Dendritic cell treated with granulocyte-macrophage colony-stimulating factor and Interleukin-4, amounts not matched to agents 40 ng/mL and 50 ng/mL, for 4 days (primary cell): ENCODE results near the gene GRAMD1A.
"Not testable (repeated sequence)": the region's sequence is repeated elsewhere in the genome, so short reads cannot be mapped to it uniquely, and the experiment has no call there.

Source experiments
- H3K27ac Mint-ChIP-seq: one replicate; pipeline ENCODE4 v1.8.0; 2022; ENCODE audit warnings: mild to moderate bottlenecking, mixed read lengths
- H3K27me3 Mint-ChIP-seq: one replicate; pipeline ENCODE4 v1.8.0; 2022; ENCODE audit warnings: mild to moderate bottlenecking, mixed read lengths
- H3K36me3 Mint-ChIP-seq: one replicate; pipeline ENCODE4 v1.8.0; 2022; ENCODE audit warnings: low read depth, mixed read lengths
- H3K4me1 Mint-ChIP-seq: one replicate; pipeline ENCODE4 v1.8.0; 2022; ENCODE audit warnings: low read depth, mixed read lengths
- H3K4me3 Mint-ChIP-seq: one replicate; pipeline ENCODE4 v1.8.0; 2022; ENCODE audit warnings: mild to moderate bottlenecking, moderate library complexity, mixed read lengths
- H3K9me3 Mint-ChIP-seq: one replicate; pipeline ENCODE4 v1.8.0; 2022; ENCODE audit warnings: mixed read lengths
- intact Hi-C: fragments of 100-400 bp; cut with micrococcal nuclease; formaldehyde crosslinking; loops from one replicate; pipeline ENCODE4 v1.15.0; 2022

The GRAMD1A gene

DNA sequence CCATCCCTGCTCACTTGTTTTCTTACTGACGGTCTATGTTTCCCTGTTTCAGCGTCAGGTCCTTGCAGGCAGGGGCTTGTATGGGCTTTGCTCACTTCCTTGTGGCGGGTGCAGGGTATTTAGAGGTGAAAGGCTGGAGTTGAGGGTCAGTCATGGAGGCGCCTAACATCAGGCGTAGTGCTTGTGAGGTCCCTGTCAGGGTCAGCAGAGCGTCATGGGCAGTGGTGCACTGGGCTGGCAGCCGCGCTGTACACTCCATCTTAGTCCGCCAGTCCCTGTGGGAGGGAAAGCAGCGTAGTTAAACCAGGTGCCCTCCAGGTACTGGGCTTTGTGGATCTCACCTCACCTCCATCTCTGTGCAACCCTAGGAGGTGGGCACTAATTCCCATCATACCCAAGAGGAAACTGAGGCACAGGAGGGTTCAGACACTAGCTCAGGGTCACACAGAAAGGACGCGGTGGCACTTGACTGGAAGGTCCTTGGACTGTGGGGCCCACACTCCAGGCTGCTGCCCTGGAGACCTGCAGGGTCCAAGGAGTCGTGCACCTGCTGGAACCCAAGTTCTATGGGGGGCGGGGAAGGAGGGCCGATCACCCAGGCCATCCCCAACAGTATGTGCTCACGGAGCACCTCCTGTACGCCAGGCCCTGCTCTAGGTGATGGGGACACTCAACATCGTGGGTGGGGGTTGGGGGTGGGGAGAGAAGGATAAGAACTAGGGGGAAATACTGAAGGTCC, 4.6 kb downstream of the GRAMD1A start:
- Mint-ChIP-seq H3K9me3 (no peaks in the 10 kb centered on the region), H3K27me3 (no peaks in the 10 kb centered on the region), H3K36me3 (peaks cover 69% of the 10 kb centered on the region), H3K4me3 (no peak overlapping the region), H3K4me1 (peaks cover 49% of the 10 kb centered on the region), H3K27ac (no peak overlapping the region)
- intact Hi-C loops, result no loop called here

DNA sequence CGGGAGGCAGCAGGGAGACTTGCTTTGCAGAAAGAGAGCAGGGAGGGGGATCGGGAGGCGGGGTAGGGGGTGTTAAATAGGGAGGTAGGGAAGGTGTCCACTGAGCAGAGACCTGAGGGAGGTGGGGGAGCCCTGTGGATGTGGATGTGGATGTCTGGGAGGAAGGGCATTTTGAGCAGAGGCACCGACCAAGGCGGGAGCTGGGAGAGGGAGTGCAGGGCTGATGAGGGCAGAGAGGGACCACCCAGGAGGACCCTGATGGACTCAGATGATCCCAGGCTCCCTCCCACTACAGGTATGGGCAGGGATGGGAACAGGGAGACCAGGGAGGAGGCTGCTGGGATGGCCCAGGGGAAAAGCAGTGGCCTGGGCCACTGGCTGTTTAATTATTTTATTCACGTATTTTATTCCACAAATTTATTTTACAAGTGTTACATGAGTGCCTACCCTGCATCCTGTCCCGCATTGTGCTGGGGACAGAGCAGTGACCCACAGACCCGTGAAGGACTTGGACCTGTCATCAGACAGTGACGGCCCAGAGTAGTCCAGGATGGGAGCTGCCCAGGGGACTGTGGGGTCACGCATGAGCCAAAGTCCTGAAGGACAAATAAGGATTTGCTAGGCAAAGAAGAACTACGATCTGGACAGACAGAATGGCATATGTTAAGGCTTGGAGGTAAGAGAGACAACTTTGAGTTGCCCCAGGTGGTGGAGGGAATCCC, 5.3 kb downstream of the GRAMD1A start:
- H3K4me3 Mint-ChIP-seq, result no peak overlapping the region
- peaks cover 51% of the 10 kb centered on the region for H3K4me1 Mint-ChIP-seq
- intact Hi-C loops, result no loop called here
- H3K27me3 Mint-ChIP-seq, result no peaks in the 10 kb centered on the region
- no peaks in the 10 kb centered on the region for H3K9me3 Mint-ChIP-seq
- peaks cover 76% of the 10 kb centered on the region for H3K36me3 Mint-ChIP-seq
- no peak overlapping the region for H3K27ac Mint-ChIP-seq

DNA sequence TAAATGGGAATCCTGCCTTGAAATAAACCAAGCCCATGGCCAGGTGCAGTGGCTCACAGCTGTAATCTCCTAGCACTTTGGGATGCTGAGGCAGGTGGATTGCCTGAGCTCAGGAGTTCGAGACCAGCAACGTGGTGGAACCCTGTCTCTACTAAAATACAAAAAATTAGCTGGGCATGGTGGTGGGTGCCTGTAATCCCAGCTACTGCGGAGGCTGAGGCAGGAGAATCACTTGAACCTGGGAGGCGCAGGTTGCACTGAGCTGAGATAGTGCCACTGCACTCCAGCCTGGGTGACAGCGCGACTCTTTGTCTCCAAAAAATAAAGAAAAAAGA, 5.9 kb downstream of the GRAMD1A start:
- intact Hi-C loops, H3K27ac Mint-ChIP-seq, H3K27me3 Mint-ChIP-seq, H3K9me3 Mint-ChIP-seq, H3K4me3 Mint-ChIP-seq: not testable (repeated sequence)
- H3K36me3 Mint-ChIP-seq, result peaks cover 78% of the 10 kb centered on the region
- peaks cover 51% of the 10 kb centered on the region for H3K4me1 Mint-ChIP-seq

DNA sequence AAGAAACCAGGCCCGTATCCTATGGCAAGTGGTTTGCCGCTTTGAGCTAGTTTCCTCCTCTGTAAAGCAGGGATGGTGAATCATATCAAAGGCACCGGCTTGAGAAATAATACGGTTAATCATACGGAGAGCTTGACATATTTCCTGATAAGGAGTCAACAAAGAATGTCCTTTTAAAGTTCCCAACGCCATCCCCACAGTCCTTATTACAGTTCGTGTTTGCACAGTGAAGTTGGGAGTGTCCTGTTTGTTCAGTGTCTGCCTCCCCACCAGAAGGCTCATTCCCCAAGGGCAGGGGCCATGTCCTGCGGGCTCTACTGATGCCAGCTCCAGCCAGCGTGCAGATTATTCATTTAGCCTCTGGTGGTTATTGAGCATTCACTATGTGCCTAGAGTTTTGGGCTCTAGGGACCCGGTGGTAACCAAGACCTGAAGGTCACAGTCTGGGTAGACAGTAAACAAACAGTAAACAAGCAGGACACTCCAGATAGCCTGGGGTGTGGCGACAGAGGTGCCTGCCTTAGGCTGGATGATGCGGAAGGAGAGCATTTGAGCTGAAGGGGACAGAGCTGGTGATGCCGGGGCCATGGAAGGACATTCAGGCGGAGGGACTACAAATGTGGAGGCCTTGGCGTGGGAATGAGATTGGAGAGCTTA, 6.3 kb downstream of the GRAMD1A start:
- Mint-ChIP-seq H3K4me3 (no peak overlapping the region), H3K36me3 (peaks cover 78% of the 10 kb centered on the region), H3K27me3 (no peaks in the 10 kb centered on the region), H3K4me1 (peaks cover 51% of the 10 kb centered on the region), H3K9me3 (no peaks in the 10 kb centered on the region), H3K27ac (no peak overlapping the region)
- intact Hi-C loops, result no loop called here

DNA sequence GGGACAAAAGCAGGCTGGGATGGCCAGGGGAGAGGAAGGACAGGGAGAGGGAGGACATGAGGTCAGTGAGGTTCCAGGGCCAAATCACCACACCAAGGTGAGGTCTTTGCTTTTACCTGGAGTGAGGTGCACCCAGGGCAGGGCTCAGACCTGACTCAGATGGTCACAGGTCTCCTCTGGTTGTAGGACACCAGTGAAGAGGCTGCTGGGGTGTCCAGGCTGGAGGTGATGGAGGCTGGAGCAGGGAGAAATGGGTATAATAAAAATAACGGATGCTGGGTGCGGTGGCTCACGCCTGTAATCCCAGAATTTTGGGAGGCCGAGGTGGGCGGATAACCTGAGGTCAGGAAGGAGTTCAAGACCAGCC, 6.9 kb downstream of the GRAMD1A start:
- H3K9me3 Mint-ChIP-seq, result no peaks in the 10 kb centered on the region
- peaks cover 78% of the 10 kb centered on the region for H3K36me3 Mint-ChIP-seq
- H3K27ac Mint-ChIP-seq, result no peak overlapping the region
- peaks cover 50% of the 10 kb centered on the region for H3K4me1 Mint-ChIP-seq
- H3K27me3 Mint-ChIP-seq, result no peaks in the 10 kb centered on the region
- intact Hi-C loops, result no loop called here
- no peak overlapping the region for H3K4me3 Mint-ChIP-seq

DNA sequence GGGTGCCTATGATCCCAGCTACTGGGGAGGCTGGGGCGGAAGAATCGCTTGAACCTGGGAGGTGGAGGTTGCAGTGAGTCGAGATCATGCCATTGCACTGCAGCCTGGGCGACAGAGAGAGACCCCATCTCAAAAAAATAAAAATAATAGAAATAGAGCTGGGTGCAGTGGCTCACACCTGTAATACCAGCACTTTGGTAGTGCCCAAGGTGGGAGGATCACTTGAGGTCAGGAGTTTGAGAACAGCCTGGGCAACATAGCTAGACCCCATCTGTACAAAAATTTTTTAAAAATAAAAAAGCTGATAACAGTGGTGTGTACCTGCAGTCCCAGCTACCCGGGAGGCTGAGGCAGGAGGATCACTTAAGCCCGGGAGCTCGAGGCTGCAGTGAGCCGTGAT, 7.3 kb downstream of the GRAMD1A start:
- H3K4me3 Mint-ChIP-seq, H3K9me3 Mint-ChIP-seq, intact Hi-C loops, H3K27ac Mint-ChIP-seq, H3K27me3 Mint-ChIP-seq: not testable (repeated sequence)
- peaks cover 50% of the 10 kb centered on the region for H3K4me1 Mint-ChIP-seq
- H3K36me3 Mint-ChIP-seq, result peaks cover 78% of the 10 kb centered on the region

DNA sequence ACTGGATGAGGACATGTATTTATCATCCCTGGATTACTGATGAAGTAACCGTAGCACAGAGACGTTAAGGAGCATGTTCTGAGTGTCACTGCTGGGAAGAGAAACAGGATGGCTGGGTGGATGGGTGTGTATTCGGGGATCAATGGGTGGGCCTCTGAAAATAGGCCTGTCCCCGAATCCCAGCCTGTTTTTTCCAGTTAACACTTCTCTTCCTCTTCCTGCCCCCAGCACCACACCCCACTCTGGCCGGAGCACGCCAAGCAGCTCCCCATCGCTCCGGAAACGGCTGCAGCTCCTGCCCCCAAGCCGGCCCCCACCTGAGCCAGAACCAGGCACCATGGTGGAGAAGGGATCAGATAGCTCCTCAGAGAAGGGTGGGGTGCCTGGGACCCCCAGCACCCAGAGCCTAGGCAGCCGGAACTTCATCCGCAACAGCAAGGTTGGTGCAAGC, 8.8 kb downstream of the GRAMD1A start:
- no peak overlapping the region for H3K27ac Mint-ChIP-seq
- H3K36me3 Mint-ChIP-seq, result peaks cover 85% of the 10 kb centered on the region
- H3K4me1 Mint-ChIP-seq, result peaks cover 50% of the 10 kb centered on the region

DNA sequence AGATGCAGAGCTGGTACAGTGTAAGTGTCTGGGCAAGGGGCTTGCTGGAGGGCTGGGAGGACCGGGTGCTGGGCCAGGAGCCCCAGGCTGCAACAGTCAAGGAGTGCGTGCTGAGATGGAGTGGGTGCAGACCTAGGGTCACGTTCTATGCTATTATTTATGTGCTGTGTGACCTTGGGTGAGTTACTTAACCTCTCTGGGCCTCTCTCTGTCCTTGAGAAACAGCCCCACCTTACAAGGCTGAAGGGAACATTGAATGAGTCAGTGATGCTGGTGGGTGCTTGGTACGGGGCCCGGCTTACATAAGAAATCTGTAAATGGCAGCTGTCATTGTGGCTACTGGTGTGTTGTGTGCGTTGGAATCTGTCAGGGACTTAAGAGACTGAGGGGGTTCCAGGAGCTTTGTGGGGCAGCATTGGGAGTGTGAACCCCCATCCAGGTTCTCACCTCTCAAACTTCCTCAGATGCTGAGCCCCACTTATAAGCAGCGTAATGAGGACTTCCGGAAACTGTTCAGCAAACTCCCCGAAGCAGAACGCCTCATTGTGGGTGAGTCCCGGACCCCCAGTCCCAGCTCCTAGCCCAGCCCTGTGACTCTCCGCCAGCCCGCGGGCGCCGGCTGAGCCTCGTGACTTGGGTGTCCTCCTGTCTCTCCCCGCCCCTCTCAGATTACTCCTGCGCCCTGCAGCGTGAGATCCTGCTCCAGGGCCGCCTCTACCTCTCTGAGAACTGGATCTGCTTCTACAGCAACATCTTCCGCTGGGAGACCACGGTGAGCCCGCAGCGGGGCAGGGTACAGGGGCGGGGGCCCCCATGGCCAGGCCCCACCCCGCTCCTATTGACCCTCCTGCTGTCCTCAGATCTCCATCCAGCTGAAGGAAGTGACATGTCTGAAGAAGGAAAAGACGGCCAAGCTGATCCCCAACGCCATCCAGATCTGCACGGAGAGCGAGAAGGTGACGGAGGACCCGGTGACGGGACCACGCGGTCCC, 9.6 kb downstream of the GRAMD1A start:
- peaks cover 88% of the 10 kb centered on the region for H3K36me3 Mint-ChIP-seq
- H3K27me3 Mint-ChIP-seq, result no peaks in the 10 kb centered on the region
- intact Hi-C loops, result no loop called here
- H3K9me3 Mint-ChIP-seq, result no peaks in the 10 kb centered on the region
- H3K4me3 Mint-ChIP-seq, result no peak overlapping the region
- peak overlapping the region; percentile 20 for H3K27ac Mint-ChIP-seq
- peaks cover 50% of the 10 kb centered on the region for H3K4me1 Mint-ChIP-seq

More for the DNA sequence above, 8.8 kb downstream of the GRAMD1A start:
- Mint-ChIP-seq H3K9me3 (no peaks in the 10 kb centered on the region), H3K4me3 (no peak overlapping the region), H3K27me3 (no peaks in the 10 kb centered on the region)
- intact Hi-C loops, result no loop called here

DNA sequence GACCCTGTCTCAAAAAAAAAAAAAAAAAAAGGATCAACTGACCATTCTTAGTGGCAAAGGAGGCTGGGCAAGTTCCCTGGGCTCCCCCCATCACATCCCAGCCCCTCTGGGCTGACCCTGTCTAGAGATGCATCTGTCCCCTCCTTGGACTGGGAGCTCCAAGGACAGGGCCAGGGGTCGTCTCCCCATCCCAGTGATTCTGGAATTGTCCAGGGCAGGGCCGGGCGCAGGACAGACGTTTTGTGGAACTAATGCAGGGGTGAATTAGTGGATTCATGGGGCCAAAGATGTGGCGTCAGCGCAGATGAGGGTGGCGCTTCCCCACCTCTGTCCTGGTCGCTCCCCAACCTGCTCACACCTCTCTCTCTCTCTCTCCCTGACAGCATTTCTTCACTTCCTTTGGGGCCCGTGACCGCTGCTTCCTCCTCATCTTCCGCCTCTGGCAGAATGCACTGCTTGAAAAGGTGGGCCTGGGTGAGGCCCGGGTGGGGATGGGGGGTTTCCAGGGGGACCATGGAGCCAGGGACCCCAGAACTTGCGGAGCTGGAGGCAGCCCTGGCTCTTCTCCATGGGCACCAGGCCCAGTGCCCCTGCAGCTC, 11.1 kb downstream of the GRAMD1A start:
- peaks cover 59% of the 10 kb centered on the region for H3K4me1 Mint-ChIP-seq
- no peaks in the 10 kb centered on the region for H3K9me3 Mint-ChIP-seq
- peaks cover 88% of the 10 kb centered on the region for H3K36me3 Mint-ChIP-seq
- peak overlapping the region; percentile 20 for H3K27ac Mint-ChIP-seq
- no peaks in the 10 kb centered on the region for H3K27me3 Mint-ChIP-seq
- intact Hi-C loops, result no loop called here
- H3K4me3 Mint-ChIP-seq, result no peak overlapping the region

DNA sequence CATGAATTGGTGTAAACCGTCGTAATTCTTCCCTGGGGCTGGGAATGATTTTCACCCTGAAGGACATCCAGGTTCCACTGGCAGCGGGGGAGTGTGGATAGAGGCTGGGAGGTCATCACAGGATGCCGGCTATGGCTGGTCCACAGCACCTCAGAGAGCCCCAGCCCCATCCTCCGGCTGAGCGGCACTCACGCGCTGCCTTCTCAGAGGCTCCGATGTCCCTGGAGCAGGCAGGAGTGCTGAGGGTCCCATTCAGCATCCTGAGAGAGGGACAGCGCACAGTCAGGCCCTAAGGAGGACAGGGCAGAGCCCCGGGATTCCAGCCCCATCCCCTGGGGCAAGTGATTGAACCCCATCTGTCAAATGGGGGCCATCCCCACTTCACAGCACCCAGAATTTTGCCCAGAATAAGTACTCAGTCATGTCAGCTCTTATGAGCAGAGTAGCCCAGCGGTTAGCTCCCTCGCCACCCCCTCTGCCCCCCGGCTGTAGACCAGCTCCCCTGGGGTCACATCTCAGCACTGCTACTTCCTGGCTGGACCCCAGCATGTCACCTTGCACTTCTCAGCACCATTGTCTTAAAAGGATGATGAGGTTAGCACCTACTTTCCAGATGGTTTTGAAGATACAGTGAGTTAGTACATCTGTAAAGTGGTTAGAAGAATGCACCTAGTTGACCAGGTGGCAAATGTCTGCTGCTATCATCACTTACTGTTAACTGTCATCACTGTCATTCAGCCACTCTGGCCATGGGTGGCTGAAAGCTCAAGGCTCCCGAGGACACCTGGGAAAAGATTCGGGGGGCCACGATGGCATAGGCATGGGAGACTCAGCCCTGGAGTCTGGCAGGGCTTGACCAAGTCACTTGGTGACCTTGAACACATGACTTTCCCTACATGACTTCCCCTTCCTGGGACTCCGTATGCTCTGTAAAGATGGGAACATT, 11.9 kb downstream of the GRAMD1A start:
- no peaks in the 10 kb centered on the region for H3K9me3 Mint-ChIP-seq
- peaks cover 60% of the 10 kb centered on the region for H3K4me1 Mint-ChIP-seq
- peaks cover 88% of the 10 kb centered on the region for H3K36me3 Mint-ChIP-seq
- intact Hi-C loops, result no loop called here
- H3K27ac Mint-ChIP-seq, result peak overlapping the region; percentile 66
- no peak overlapping the region for H3K4me3 Mint-ChIP-seq
- H3K27me3 Mint-ChIP-seq, result no peaks in the 10 kb centered on the region

DNA sequence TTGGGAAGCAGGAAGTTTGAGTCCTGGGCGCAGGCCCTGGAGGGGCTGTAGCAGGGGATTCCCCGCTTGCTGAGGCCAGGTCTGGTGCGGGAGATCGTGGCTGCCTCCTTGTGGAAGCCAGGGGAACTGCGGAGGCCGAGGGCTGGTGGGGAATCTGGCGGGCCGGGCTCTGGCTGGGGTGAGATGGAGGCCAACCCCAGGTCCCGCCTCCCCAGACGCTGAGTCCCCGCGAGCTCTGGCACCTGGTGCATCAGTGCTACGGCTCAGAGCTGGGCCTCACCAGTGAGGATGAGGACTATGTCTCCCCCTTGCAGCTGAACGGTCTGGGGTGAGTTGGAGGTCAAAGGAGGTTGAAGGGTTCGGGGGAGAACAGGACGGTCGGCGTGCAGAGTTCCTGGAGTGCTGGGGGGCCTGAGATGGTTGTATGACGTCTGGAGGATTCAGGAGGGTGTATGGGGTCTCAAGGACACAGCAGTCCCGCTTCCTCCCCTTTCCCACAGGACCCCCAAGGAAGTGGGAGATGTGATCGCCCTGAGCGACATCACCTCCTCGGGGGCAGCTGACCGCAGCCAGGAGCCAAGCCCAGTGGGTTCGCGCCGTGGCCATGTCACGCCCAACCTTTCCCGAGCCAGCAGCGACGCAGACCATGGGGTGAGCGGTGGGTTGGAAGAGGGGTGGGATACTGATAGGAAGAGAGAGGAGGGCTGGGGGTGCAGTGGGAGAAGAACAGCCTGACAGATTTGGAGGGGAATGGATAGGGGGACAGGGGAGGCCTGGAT, 13.1 kb downstream of the GRAMD1A start:
- Mint-ChIP-seq H3K27me3 (no peaks in the 10 kb centered on the region), H3K4me3 (peak overlapping the region; percentile 30), H3K27ac (peak overlapping the region; percentile 66), H3K36me3 (peaks cover 97% of the 10 kb centered on the region), H3K9me3 (no peaks in the 10 kb centered on the region), H3K4me1 (peaks cover 71% of the 10 kb centered on the region)
- intact Hi-C loops, result loop anchor here (1.0 kb wide), 1 partner anchor 40 kb away; no protein-coding TSS in a partner anchor
